HEK293T (cell line): ENCODE measurements around the gene FAP.

Experiments used
- CTCF ChIA-PET: fragments of 350-600 bp; formaldehyde crosslinking; extraction: SDS; loops from one replicate; lab custom pipeline; 2021; ENCODE audit warnings: antibody characterized with exemption, inconsistent platforms; lab: Yijun Ruan, JAX
- POLR2A ChIA-PET: fragments of 350-600 bp; formaldehyde crosslinking; extraction: SDS; loops from one replicate; lab custom pipeline; 2020; ENCODE audit warnings: antibody characterized with exemption, inconsistent platforms; lab: Yijun Ruan, JAX
- DNase-seq: peaks from one replicate; pipeline ENCODE4 v3.0.0; 2012; ENCODE audit warnings: mixed read lengths; ENCODE audit errors: extremely low spot score
- ARNT ChIP-seq: fragments of 450-650 bp; IDR thresholded peaks from 2 replicates; pipeline ENCODE4 v1.6.1; 2017; ENCODE audit warnings: mild to moderate bottlenecking
- BHLHE40 ChIP-seq: fragments of 450-650 bp; IDR thresholded peaks from 2 replicates; pipeline ENCODE4 v1.6.1; 2016; ENCODE audit warnings: mild to moderate bottlenecking, moderate library complexity, borderline replicate concordance
- CTBP1 ChIP-seq: fragments of 450-650 bp; IDR thresholded peaks from 2 replicates; pipeline ENCODE4 v1.6.1; 2016; ENCODE audit warnings: borderline replicate concordance
- ELF4 ChIP-seq: fragments of 450-650 bp; IDR thresholded peaks from 2 replicates; pipeline ENCODE4 v1.6.1; 2017; ENCODE audit warnings: antibody characterized with exemption
- FOXA1 ChIP-seq: fragments of 450-650 bp; IDR thresholded peaks from 2 replicates; pipeline ENCODE4 v1.6.1; 2016; ENCODE audit warnings: mild to moderate bottlenecking
- FOXK2 ChIP-seq: fragments of 450-650 bp; IDR thresholded peaks from 2 replicates; pipeline ENCODE4 v1.6.1; 2016; ENCODE audit warnings: mild to moderate bottlenecking
- FOXM1 ChIP-seq: fragments of 450-650 bp; IDR thresholded peaks from 2 replicates; pipeline ENCODE4 v1.6.1; 2017; ENCODE audit warnings: mild to moderate bottlenecking, borderline replicate concordance
- HDGF ChIP-seq: fragments of 450-650 bp; IDR thresholded peaks from 2 replicates; pipeline ENCODE4 v1.6.1; 2017; ENCODE audit warnings: antibody characterized with exemption, borderline replicate concordance
- L3MBTL2 ChIP-seq: fragments of 450-650 bp; conservative IDR thresholded peaks from 2 replicates; pipeline ENCODE4 v1.6.1; 2016; ENCODE audit warnings: mild to moderate bottlenecking
- LEF1 ChIP-seq: fragments of 450-650 bp; IDR thresholded peaks from 2 replicates; pipeline ENCODE4 v1.6.1; 2017; ENCODE audit warnings: mild to moderate bottlenecking, borderline replicate concordance
- NFRKB ChIP-seq: fragments of 450-650 bp; IDR thresholded peaks from 2 replicates; pipeline ENCODE4 v1.6.1; 2016; ENCODE audit warnings: mild to moderate bottlenecking, moderate library complexity
- SP1 ChIP-seq: fragments of 450-650 bp; IDR thresholded peaks from 2 replicates; pipeline ENCODE4 v1.6.1; 2017
- SUZ12 ChIP-seq: fragments of 450-650 bp; IDR thresholded peaks from 2 replicates; pipeline ENCODE4 v1.6.1; 2016; ENCODE audit warnings: mild to moderate bottlenecking
- TARDBP ChIP-seq: fragments of 450-650 bp; IDR thresholded peaks from 2 replicates; pipeline ENCODE4 v1.6.1; 2016
- ZNF384 ChIP-seq: fragments of 450-650 bp; IDR thresholded peaks from 2 replicates; pipeline ENCODE4 v1.6.1; 2016
- TF ChIP-seq, protein P1 (sequence below): fragments of 450-650 bp; IDR thresholded peaks from 2 replicates; pipeline ENCODE4 v1.6.1; 2016

FAP gene

GRCh38 chr2:162149940-162150339 is 93.3 kb downstream of the FAP start:
- POLR2A ChIA-PET, result no interaction called here
- DNase-seq, result no peak

GRCh38 chr2:162149466-162149865 is 93.8 kb downstream of the FAP start:
- POLR2A ChIA-PET, result no interaction called here
- CTCF ChIA-PET, result no interaction called here
- no peak for TF ChIP-seq L3MBTL2
- TF ChIP-seq FOXK2, result no peak
- no peak for TF ChIP-seq FOXM1
- TF ChIP-seq BHLHE40, result no peak
- TF ChIP-seq SP1, result no peak
- TF ChIP-seq NFRKB, result no peak
- DNase-seq, result no peak

More at GRCh38 chr2:162149940-162150339, 93.3 kb downstream of the FAP start:
- TF ChIP-seq BHLHE40, result no peak
- TF ChIP-seq LEF1, result no peak
- CTCF ChIA-PET, result no interaction called here

DNA sequence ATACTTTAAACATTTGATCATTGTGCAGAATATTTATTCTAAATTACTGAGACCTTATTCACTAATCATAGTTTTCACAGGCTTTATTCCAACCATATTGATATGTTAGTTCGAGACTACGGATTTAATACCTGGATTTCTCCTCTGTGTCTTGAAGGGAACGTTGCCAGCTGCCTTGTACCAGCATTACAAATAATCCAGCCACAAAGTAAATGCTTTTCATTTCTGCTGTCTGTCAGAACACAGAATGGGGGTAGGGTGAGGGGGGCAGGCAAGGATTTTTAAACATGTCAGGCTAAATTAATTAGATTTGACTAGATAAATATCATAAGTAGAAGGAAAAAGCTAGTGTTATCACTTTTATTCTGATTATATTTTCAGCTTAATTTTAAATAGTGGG is 94.3 kb downstream of the FAP start:
- TF ChIP-seq HDGF, result no peak
- TF ChIP-seq, protein P1, sequence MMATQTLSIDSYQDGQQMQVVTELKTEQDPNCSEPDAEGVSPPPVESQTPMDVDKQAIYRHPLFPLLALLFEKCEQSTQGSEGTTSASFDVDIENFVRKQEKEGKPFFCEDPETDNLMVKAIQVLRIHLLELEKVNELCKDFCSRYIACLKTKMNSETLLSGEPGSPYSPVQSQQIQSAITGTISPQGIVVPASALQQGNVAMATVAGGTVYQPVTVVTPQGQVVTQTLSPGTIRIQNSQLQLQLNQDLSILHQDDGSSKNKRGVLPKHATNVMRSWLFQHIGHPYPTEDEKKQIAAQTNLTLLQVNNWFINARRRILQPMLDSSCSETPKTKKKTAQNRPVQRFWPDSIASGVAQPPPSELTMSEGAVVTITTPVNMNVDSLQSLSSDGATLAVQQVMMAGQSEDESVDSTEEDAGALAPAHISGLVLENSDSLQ, result no peak
- ChIA-PET POLR2A (no interaction called here), CTCF (no interaction called here)
- DNase-seq, result no peak

- TF ChIP-seq NFRKB (no peak), CTBP1 (no peak), FOXK2 (no peak), FOXA1 (no peak), L3MBTL2 (no peak), SP1 (no peak), BHLHE40 (no peak), TARDBP (no peak), ARNT (no peak)
- DNase-seq, result no peak
- ChIA-PET POLR2A (no interaction called here), CTCF (interaction anchor here (1.5 kb wide), 1 partner anchor 10 kb away, joined by 3 read pairs; no protein-coding TSS in a partner anchor)
Measured at GRCh38 chr2:162143969-162144368, 99.3 kb downstream of the FAP start.

GRCh38 chr2:162138310-162138709 is 104.9 kb downstream of the FAP start:
- TF ChIP-seq SUZ12, result no peak
- CTCF ChIA-PET, result interaction anchor here (1.0 kb wide), 1 partner anchor 16 kb away, joined by 3 read pairs; no protein-coding TSS in a partner anchor
- POLR2A ChIA-PET, result no interaction called here
- no peak for DNase-seq

DNA sequence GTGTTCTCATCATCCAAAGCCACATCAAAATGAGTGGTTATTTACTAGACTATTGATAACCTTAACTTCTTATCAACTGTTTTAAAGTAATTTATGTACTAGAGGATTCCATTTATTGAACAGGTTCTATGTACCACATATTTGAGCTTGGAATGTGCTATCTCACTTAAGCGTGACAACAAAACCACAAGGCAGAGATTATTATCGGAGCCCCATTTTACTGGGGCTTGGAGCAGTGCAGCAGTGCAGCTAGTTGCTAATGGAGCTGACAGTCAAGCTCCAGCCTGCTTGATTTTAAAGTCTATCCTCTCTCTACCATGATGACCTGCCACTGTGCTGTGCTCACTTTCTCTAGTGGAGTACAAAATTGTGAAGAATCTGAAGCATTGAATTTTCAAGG is 115.8 kb downstream of the FAP start:
- TF ChIP-seq SUZ12, result no peak
- no peak for TF ChIP-seq ARNT
- TF ChIP-seq TARDBP, result no peak
- TF ChIP-seq HDGF, result no peak
- no peak for TF ChIP-seq CTBP1
- TF ChIP-seq FOXM1, result no peak
- TF ChIP-seq LEF1, result no peak
- no peak for TF ChIP-seq NFRKB
- TF ChIP-seq ZNF384, result no peak
- TF ChIP-seq SP1, result no peak
- no peak for TF ChIP-seq L3MBTL2
- TF ChIP-seq ELF4, result no peak
- TF ChIP-seq FOXK2, result no peak
- TF ChIP-seq, protein P1, result no peak
- TF ChIP-seq FOXA1, result no peak
- no peak for TF ChIP-seq BHLHE40
- ChIA-PET CTCF (interaction anchor here (0.5 kb wide), 1 partner anchor 147 kb away, joined by 3 read pairs; no protein-coding TSS in a partner anchor), POLR2A (no interaction called here)
- no peak for DNase-seq

DNA sequence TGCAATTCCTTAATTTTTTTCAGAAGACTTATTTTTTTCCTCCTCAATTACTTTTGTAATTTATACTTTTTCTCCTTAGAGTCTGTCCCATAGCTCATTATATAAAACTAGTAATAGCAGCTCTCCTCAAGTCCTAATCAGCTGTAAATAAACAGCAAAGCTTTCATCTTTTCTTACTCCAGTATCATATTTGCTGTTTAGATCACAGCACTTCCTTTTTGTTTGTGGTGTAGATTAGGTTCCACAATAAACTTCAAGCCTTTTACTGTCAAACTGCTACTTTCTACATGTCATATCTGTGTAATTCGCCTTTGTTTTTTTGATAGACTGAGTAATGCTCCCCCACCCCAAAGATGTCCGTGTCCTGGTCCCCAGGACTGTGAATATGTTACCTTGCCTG is 116.7 kb downstream of the FAP start:
- POLR2A ChIA-PET, result no interaction called here
- TF ChIP-seq ZNF384 (no peak), FOXK2 (no peak), NFRKB (no peak), LEF1 (no peak), ARNT (no peak), L3MBTL2 (no peak), CTBP1 (no peak), ELF4 (no peak), SP1 (no peak), SUZ12 (no peak), HDGF (no peak), FOXA1 (no peak)
- no peak for DNase-seq
- CTCF ChIA-PET, result no interaction called here

DNA sequence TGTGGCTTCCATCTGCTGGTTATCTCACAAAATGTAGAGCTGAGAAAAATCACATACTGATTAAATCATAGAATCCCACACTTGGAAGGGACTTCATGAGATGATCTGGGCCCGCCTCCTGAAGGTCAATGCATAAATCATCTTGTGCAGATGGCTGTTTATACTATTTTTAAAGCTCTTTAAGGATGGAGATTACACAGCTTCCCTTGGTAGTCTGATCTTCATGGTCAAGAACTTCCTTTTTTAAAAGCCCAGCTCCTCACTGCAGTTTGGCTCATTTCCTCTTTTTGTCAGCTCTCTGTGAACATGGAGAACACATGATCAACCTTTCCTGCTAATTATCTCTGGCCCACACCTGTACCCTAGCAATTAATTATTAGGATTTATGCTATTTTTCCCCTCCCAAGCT is 117.1 kb downstream of the FAP start:
- DNase-seq, result no peak
- TF ChIP-seq SP1, result no peak
- TF ChIP-seq ARNT, result no peak
- TF ChIP-seq NFRKB, result no peak
- no peak for TF ChIP-seq BHLHE40
- TF ChIP-seq L3MBTL2, result no peak
- TF ChIP-seq TARDBP, result no peak
- no peak for TF ChIP-seq LEF1
- TF ChIP-seq CTBP1, result no peak
- no peak for TF ChIP-seq ZNF384
- no peak for TF ChIP-seq FOXM1
- TF ChIP-seq, protein P1, result no peak
- no peak for TF ChIP-seq ELF4
- TF ChIP-seq FOXK2, result no peak
- TF ChIP-seq SUZ12, result no peak
- TF ChIP-seq FOXA1, result no peak
- no peak for TF ChIP-seq HDGF
- ChIA-PET CTCF (interaction anchor here (0.9 kb wide), 1 partner anchor 26 kb away, joined by 6 read pairs; the partner anchor contains the start of gene GCG), POLR2A (no interaction called here)
